Frontal cortex (tissue), 4 donors: Measurements from ENCODE around the gene ATP11B. TPM values are rescaled to one million over a fixed set of nuclear protein-coding genes. Genes with fewer than 3 reads are reported as not detected.
"Not testable (repeated sequence)": the region's sequence is repeated elsewhere in the genome, so short reads cannot be mapped to it uniquely, and the experiment has no call there.

Experiments used
- DNase-seq, 2 donors: peaks; one replicate each; pipeline ENCODE4 v3.0.0; 2012; ENCODE audit warnings: low spot score in 2 of 2
- FAIRE-seq: peaks from 2 replicates; lab custom pipeline; 2012; peaks lifted over from hg19 to GRCh38; lab: Jason Lieb, UNC
- total RNA-seq: library from RNA; depleted of rRNA; stranded (reverse); fragments of >200 nt; gene quantifications from one replicate; pipeline ENCODE4 v1.2.3, GENCODE V29; 2014
- donor health status: control.
- donor health status: control.
- donor health status: control.

ATP11B gene
- total RNA-seq, 1 donor from 2014 or later: 94.6 TPM

- no peak for FAIRE-seq
- DNase-seq: no peak
These were observed 1.4 kb downstream of the ATP11B start for GRCh38 chr3:182794455-182795388.

- FAIRE-seq: no peak
- no peak for DNase-seq
These were observed 2.1 kb downstream of the ATP11B start for GRCh38 chr3:182795389-182795782.

- DNase-seq: no peak
- no peak for FAIRE-seq
These were observed 3.0 kb downstream of the ATP11B start for GRCh38 chr3:182796310-182796709.

- FAIRE-seq: no peak
These were observed 4.6 kb downstream of the ATP11B start for GRCh38 chr3:182797876-182798275.

GRCh38 chr3:182799143-182799542 lies 5.8 kb downstream of the ATP11B start:
- not testable (repeated sequence) for DNase-seq, FAIRE-seq

More at GRCh38 chr3:182797876-182798275, 4.6 kb downstream of the ATP11B start:
- no peak for DNase-seq

- no peak for DNase-seq
- no peak for FAIRE-seq
These were observed 7.2 kb downstream of the ATP11B start for GRCh38 chr3:182800508-182800907.

GRCh38 chr3:182802413-182803390 lies 9.4 kb downstream of the ATP11B start:
- FAIRE-seq: no peak

GRCh38 chr3:182803596-182803995 lies 10.3 kb downstream of the ATP11B start:
- FAIRE-seq (no peak), DNase-seq (no peak)

More at GRCh38 chr3:182802413-182803390, 9.4 kb downstream of the ATP11B start:
- no peak for DNase-seq

GRCh38 chr3:182807061-182807460 lies 13.8 kb downstream of the ATP11B start:
- FAIRE-seq: no peak
- DNase-seq: no peak

GRCh38 chr3:182808041-182808770 lies 14.9 kb downstream of the ATP11B start:
- FAIRE-seq (no peak), DNase-seq (no peak)

GRCh38 chr3:182809531-182809930 lies 16.2 kb downstream of the ATP11B start:
- FAIRE-seq (no peak), DNase-seq (no peak)

- DNase-seq (no peak), FAIRE-seq (peak; percentile 64)
These were observed 17.4 kb downstream of the ATP11B start for GRCh38 chr3:182810574-182811268.

GRCh38 chr3:182811269-182811596 lies 17.9 kb downstream of the ATP11B start:
- DNase-seq (no peak), FAIRE-seq (no peak)

GRCh38 chr3:182812123-182812522 lies 18.8 kb downstream of the ATP11B start:
- no peak for DNase-seq
- FAIRE-seq: no peak

GRCh38 chr3:182814419-182815062 lies 21.2 kb downstream of the ATP11B start:
- FAIRE-seq: no peak
- DNase-seq: no peak

- FAIRE-seq (no peak), DNase-seq (no peak)
These were observed 22.9 kb downstream of the ATP11B start for GRCh38 chr3:182816181-182816580.

GRCh38 chr3:182818296-182818978 lies 25.1 kb downstream of the ATP11B start:
- FAIRE-seq (no peak), DNase-seq (no peak)
